ENCODE measurements around the gene KLHL5. TPM values are rescaled to one million over a fixed set of nuclear protein-coding genes. Genes with fewer than 3 reads are reported as not detected.
"Not testable (repeated sequence)": the region's sequence is repeated elsewhere in the genome, so short reads cannot be mapped to it uniquely, and the experiment has no call there.

Gene KLHL5
- total RNA-seq, 3 donors from 2014 or later (not counting 1 experiment from before 2014, with no cell fraction given), result 12.6 to 14.2 (median 13.7) TPM

DNA sequence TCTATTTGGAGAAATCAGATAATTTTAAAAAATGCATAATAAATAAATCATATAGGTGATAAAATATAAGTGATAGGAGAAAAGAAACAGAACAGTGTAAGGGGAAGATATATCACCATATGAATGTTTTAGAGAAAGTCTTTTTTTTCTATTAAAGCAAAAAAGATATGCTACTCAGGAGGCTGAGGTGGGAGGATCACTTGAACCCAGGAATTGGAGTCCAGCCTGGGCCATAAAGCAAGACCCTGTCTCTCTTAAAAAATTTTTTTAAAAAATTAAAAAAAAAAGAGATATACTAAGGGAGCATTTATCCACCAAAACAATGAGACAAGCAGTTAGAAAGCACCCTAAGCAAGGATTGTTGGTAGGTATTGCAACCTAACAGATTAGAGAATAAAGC, 35.9 kb upstream of the KLHL5 start:
- no peaks in the 10 kb centered on the region for H3K36me3 Mint-ChIP-seq
- Histone ChIP-seq H3K27ac (ENCODE audit: low read length) (no peak overlapping the region), H3K36me3 (ENCODE audit: control insufficient read depth, insufficient read depth, low read length) (peaks cover 2% of the 10 kb centered on the region), H3K4me1 (ENCODE audit: control insufficient read depth, insufficient read depth, low read length) (peaks cover 17% of the 10 kb centered on the region), H3K27me3 (ENCODE audit: control insufficient read depth, insufficient read depth, low read length) (no peaks in the 10 kb centered on the region), H3K9me3 (ENCODE audit: control insufficient read depth, insufficient read depth, low read length) (no peaks in the 10 kb centered on the region), H3K4me3 (ENCODE audit: low read length) (no peak overlapping the region)
- intact Hi-C loops (cut with micrococcal nuclease), result no loop called here
- H3K4me1 Mint-ChIP-seq, result peaks cover 29 to 49% of the 10 kb centered on the region in 2 donors
- peak overlapping the region; percentile 65 to 67 for H3K27ac Mint-ChIP-seq
- H3K27me3 Mint-ChIP-seq (ENCODE audit: low read depth in 2 of 2), result no peaks in the 10 kb centered on the region
- ATAC-seq (no peak), DNase-seq (no peak)
- no peak overlapping the region for H3K4me3 Mint-ChIP-seq
- H3K9me3 Mint-ChIP-seq, result peaks cover 0 to 2% of the 10 kb centered on the region in 2 donors
- TF ChIP-seq, protein P1, sequence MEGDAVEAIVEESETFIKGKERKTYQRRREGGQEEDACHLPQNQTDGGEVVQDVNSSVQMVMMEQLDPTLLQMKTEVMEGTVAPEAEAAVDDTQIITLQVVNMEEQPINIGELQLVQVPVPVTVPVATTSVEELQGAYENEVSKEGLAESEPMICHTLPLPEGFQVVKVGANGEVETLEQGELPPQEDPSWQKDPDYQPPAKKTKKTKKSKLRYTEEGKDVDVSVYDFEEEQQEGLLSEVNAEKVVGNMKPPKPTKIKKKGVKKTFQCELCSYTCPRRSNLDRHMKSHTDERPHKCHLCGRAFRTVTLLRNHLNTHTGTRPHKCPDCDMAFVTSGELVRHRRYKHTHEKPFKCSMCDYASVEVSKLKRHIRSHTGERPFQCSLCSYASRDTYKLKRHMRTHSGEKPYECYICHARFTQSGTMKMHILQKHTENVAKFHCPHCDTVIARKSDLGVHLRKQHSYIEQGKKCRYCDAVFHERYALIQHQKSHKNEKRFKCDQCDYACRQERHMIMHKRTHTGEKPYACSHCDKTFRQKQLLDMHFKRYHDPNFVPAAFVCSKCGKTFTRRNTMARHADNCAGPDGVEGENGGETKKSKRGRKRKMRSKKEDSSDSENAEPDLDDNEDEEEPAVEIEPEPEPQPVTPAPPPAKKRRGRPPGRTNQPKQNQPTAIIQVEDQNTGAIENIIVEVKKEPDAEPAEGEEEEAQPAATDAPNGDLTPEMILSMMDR (IDR thresholded peaks at IDR 0.05), result no peak

DNA sequence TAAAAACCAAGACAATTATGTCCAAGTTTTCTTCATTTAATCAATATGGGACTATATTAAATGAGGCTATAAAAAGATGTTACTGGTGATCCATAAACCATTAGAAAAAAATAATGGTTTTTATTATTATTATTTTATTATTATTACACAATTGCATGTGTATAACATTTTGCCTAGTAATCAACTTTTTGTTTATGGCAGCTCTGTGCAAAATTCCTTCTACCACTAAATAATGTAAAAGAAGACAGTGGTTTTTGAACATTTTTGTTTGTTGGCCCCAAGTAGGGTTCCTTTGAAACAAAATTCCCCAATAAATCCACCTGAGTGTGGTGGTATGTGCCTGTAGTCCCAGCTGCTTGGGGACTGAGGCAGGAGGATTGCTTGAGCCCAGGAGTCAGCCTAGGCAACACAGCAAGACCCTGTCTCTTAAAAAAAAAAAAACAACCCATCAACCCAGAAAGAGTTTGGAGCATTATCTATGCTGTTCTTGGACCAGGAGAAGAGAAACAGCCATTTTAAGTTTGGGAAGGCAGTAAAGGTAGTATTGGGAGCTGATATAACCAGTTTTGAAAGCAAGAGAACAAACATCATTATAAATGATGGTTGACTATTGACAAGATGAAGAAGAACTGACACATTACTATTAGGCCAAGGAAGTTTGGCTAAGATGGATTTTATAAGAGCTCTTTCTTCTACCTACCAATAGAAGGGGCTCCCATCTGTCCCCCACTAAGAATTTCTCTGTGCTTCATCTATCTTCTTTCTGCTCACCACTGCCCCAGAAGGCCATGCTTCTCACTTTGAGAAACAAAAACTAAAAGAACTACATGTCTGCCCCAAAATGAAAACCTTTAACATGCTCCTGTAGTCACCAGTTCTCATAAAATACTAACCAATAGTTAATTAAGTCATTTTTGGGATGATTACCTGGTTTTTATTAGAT, 32.0 kb upstream of the KLHL5 start:
- no peaks in the 10 kb centered on the region for H3K9me3 Mint-ChIP-seq
- TF ChIP-seq, protein P1 (IDR thresholded peaks at IDR 0.05), result no peak
- Histone ChIP-seq H3K4me3 (ENCODE audit: low read length) (peak overlapping the region; percentile 67), H3K27me3 (ENCODE audit: control insufficient read depth, insufficient read depth, low read length) (no peaks in the 10 kb centered on the region), H3K27ac (ENCODE audit: low read length) (peak overlapping the region; percentile 67), H3K4me1 (ENCODE audit: control insufficient read depth, insufficient read depth, low read length) (peaks cover 32% of the 10 kb centered on the region), H3K9me3 (ENCODE audit: control insufficient read depth, insufficient read depth, low read length) (no peaks in the 10 kb centered on the region), H3K36me3 (ENCODE audit: control insufficient read depth, insufficient read depth, low read length) (no peaks in the 10 kb centered on the region)
- intact Hi-C loops (cut with micrococcal nuclease), result no loop called here
- H3K4me1 Mint-ChIP-seq, result peaks cover 26 to 40% of the 10 kb centered on the region in 2 donors
- no peaks in the 10 kb centered on the region for H3K27me3 Mint-ChIP-seq (ENCODE audit: low read depth in 2 of 2)
- peak overlapping the region; percentile 88 for H3K4me3 Mint-ChIP-seq
- peak overlapping the region; percentile 87 to 90 for H3K27ac Mint-ChIP-seq
- peak in 1 of 2 donors; percentile 60 for DNase-seq
- H3K36me3 Mint-ChIP-seq, result no peaks in the 10 kb centered on the region
- ATAC-seq, result peak; percentile 24 to 60 (median 47)

DNA sequence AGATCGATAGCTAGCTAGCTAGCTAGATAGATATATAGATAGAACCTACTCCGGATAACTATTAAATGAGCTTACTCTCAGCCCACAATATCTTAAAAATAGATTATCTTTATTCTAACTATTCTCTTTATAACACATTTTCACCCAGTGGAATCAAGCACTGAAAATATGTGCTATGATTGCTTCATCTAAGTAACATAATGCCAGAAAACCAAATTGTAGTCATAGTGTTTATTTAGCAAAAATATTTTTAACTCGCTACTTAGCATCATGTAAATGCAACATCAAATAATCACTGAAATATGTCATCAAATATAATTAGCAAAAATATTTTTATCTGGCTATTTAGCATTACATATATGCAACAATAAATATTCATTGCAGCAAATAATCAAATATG, 31.3 kb upstream of the KLHL5 start:
- ATAC-seq (peak in 1 of 3 donors; percentile 17), DNase-seq (no peak)
- Mint-ChIP-seq H3K27ac (peak overlapping the region; percentile 87 to 90), H3K4me3 (peak overlapping the region; percentile 88), H3K9me3 (no peaks in the 10 kb centered on the region), H3K4me1 (peaks cover 26 to 35% of the 10 kb centered on the region in 2 donors), H3K36me3 (no peaks in the 10 kb centered on the region), H3K27me3 (ENCODE audit: low read depth in 2 of 2) (no peaks in the 10 kb centered on the region)
- no peaks in the 10 kb centered on the region for H3K9me3 ChIP-seq (ENCODE audit: control insufficient read depth, insufficient read depth, low read length)
- WGBS (ENCODE audit: insufficient coverage), result no CpG with 5 or more reads among the region's 3 CpGs
- H3K27me3 ChIP-seq (ENCODE audit: control insufficient read depth, insufficient read depth, low read length), result no peaks in the 10 kb centered on the region
- no peaks in the 10 kb centered on the region for H3K36me3 ChIP-seq (ENCODE audit: control insufficient read depth, insufficient read depth, low read length)
- peak overlapping the region; percentile 67 for H3K4me3 ChIP-seq (ENCODE audit: low read length)
- peaks cover 32% of the 10 kb centered on the region for H3K4me1 ChIP-seq (ENCODE audit: control insufficient read depth, insufficient read depth, low read length)
- intact Hi-C loops (cut with micrococcal nuclease), result no loop called here
- TF ChIP-seq, protein P1 (IDR thresholded peaks at IDR 0.05), result no peak
- peak overlapping the region; percentile 67 for H3K27ac ChIP-seq (ENCODE audit: low read length)

DNA sequence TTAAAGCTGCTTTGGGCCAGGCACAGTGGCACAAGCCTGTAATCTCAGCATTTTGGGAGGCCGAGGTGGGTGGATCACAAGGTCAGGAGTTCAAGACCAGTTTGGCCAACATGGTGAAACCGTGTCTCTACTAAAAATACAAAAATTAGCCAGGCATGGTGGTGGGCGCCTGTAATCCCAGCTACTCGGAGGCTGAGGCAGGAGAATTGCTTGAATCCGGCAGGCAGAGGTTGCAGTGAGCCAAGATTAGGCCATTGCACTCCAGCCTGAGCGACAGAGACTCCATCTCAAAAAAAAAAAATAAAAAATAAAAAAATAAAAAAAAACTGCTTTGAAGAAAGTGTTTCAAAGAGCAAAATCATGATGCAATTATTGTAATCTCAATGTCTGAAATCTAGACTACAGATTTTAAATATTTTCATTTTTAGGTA, 30.4 kb upstream of the KLHL5 start:
- intact Hi-C loops (cut with micrococcal nuclease), result loop anchor here (1.0 kb wide), 1 partner anchor 13 kb away; no protein-coding TSS in a partner anchor

More for the DNA sequence above, 30.4 kb upstream of the KLHL5 start:
- H3K36me3 ChIP-seq (ENCODE audit: control insufficient read depth, insufficient read depth, low read length); H3K27me3 ChIP-seq (ENCODE audit: control insufficient read depth, insufficient read depth, low read length); H3K9me3 Mint-ChIP-seq; H3K27me3 Mint-ChIP-seq (ENCODE audit: low read depth in 2 of 2); DNase-seq; H3K36me3 Mint-ChIP-seq; ATAC-seq; H3K9me3 ChIP-seq (ENCODE audit: control insufficient read depth, insufficient read depth, low read length): not testable (repeated sequence)
- Mint-ChIP-seq H3K27ac (peak overlapping the region; percentile 87 to 90), H3K4me3 (peak overlapping the region; percentile 88), H3K4me1 (peaks cover 26 to 32% of the 10 kb centered on the region in 2 donors)
- 45% methylated on average over 5 of the region's 6 CpGs for WGBS (ENCODE audit: insufficient coverage)
- Histone ChIP-seq H3K4me1 (ENCODE audit: control insufficient read depth, insufficient read depth, low read length) (peaks cover 29% of the 10 kb centered on the region), H3K4me3 (ENCODE audit: low read length) (peak overlapping the region; percentile 67), H3K27ac (ENCODE audit: low read length) (peak overlapping the region; percentile 64)
